SK-N-SH treated with all-trans-retinoic acid at 6 μM for 48 hours (cell line): ENCODE data around the gene CLN5.

Experiments
- GLIS3 ChIP-seq: fragments of 250-450 bp; sonication (Bioruptor Pico); IDR thresholded peaks from 2 replicates; pipeline ENCODE4 v1.5.0; 2020; ENCODE audit warnings: mild to moderate bottlenecking, moderate library complexity
- ISL1 ChIP-seq: fragments of 250-450 bp; sonication (Bioruptor Pico); IDR thresholded peaks from 2 replicates; pipeline ENCODE4 v2.1.2; 2022; ENCODE audit warnings: mild to moderate bottlenecking, moderate library complexity
- PATZ1 ChIP-seq: fragments of 250-450 bp; sonication (Bioruptor Pico); IDR thresholded peaks from 2 replicates; pipeline ENCODE4 v1.8.0; 2020; ENCODE audit warnings: mild to moderate bottlenecking, moderate library complexity, borderline replicate concordance
- ZFP3 ChIP-seq: fragments of 250-450 bp; sonication (Bioruptor Pico); IDR thresholded peaks from 2 replicates; pipeline ENCODE4 v1.5.0; 2020; ENCODE audit warnings: mild to moderate bottlenecking, moderate library complexity
- ZNF8 ChIP-seq: fragments of 450-650 bp; formaldehyde crosslinking; IDR thresholded peaks from 2 replicates; pipeline ENCODE4 v1.5.0; 2020; ENCODE audit warnings: mild to moderate bottlenecking, moderate library complexity

GRCh38 chr13:76975863-76976262 lies 16.0 kb upstream of the CLN5 start:
- TF ChIP-seq ISL1 (CRISPR knock-in tag) (no peak), PATZ1 (CRISPR knock-in tag) (no peak), ZNF8 (CRISPR knock-in tag) (no peak), ZFP3 (CRISPR knock-in tag) (no peak), GLIS3 (CRISPR knock-in tag) (no peak)
